Smooth muscle cell (in vitro differentiated cells): Measurements from ENCODE around the gene DLX3. TPM values are rescaled to one million over a fixed set of nuclear protein-coding genes. Genes with fewer than 3 reads are reported as not detected.

ENCODE experiments used
- DNase-seq: peaks from one replicate; lab custom pipeline; 2025; ENCODE audit not compliant: unreplicated experiment; lab: John Stamatoyannopoulos, UW
- H2AFZ ChIP-seq: fragments of 200-600 bp; sonication (generic); 2 replicates; pipeline ENCODE4 v1.6.0; 2016; ENCODE audit warnings: antibody characterized with exemption, low read depth, mild to moderate bottlenecking
- H3F3A ChIP-seq: fragments of 200-600 bp; sonication (generic); 2 replicates; pipeline ENCODE4 v1.6.0; 2017; ENCODE audit warnings: antibody characterized with exemption, low read depth
- H3K27ac ChIP-seq: fragments of 200-600 bp; sonication (generic); 2 replicates; pipeline ENCODE4 v1.5.1; 2016; ENCODE audit warnings: low read depth, mild to moderate bottlenecking
- H3K27me3 ChIP-seq: fragments of 200-600 bp; sonication (generic); 2 replicates; pipeline ENCODE4 v1.6.1; 2016; ENCODE audit warnings: low read depth, mild to moderate bottlenecking
- H3K36me3 ChIP-seq: fragments of 200-600 bp; sonication (generic); 2 replicates; pipeline ENCODE4 v1.5.1; 2016; ENCODE audit warnings: low read depth
- H3K4me1 ChIP-seq: fragments of 200-600 bp; sonication (generic); 2 replicates; pipeline ENCODE4 v1.5.1; 2016; ENCODE audit warnings: low read depth
- H3K4me2 ChIP-seq: fragments of 200-600 bp; sonication (generic); 2 replicates; pipeline ENCODE4 v1.6.0; 2016; ENCODE audit warnings: mild to moderate bottlenecking
- H3K4me3 ChIP-seq: fragments of 200-600 bp; sonication (generic); 2 replicates; pipeline ENCODE4 v1.5.1; 2016; ENCODE audit warnings: mild to moderate bottlenecking
- H3K79me2 ChIP-seq: fragments of 200-600 bp; sonication (generic); 2 replicates; pipeline ENCODE4 v1.6.0; 2016; ENCODE audit warnings: low read depth, mild to moderate bottlenecking
- H3K9ac ChIP-seq: fragments of 200-600 bp; sonication (generic); 2 replicates; pipeline ENCODE4 v1.6.0; 2016; ENCODE audit warnings: low read depth
- H3K9me3 ChIP-seq: fragments of 200-600 bp; sonication (generic); replicated peaks from 2 replicates; pipeline ENCODE4 v1.5.1; 2016; ENCODE audit warnings: low read depth
- H4K20me1 ChIP-seq: fragments of 200-600 bp; sonication (generic); 2 replicates; pipeline ENCODE4 v1.6.0; 2016; ENCODE audit warnings: low read depth
- WGBS: methylation state at CpG from one replicate; pipeline ENCODE4 v1.1.7; 2016; ENCODE audit warnings: low lambda C conversion rate; 5-methylcytosine and 5-hydroxymethylcytosine counted together
- polyA plus RNA-seq: library from polyadenylated mRNA; unstranded; fragments of >200 nt; fragmentation: Nextera tagmentation; extraction: Ambion mirVana; gene quantifications from 2 replicates; pipeline ENCODE4 v1.2.1, GENCODE V29; 2016
- total RNA-seq: library from RNA; depleted of rRNA; stranded (reverse); fragments of >200 nt; gene quantifications from 2 replicates; pipeline ENCODE4 v1.2.3, GENCODE V29; 2014
- TF ChIP-seq, protein P1 (sequence below): fragments of 200-600 bp; sonication (generic); IDR thresholded peaks from 2 replicates; pipeline ENCODE4 v1.5.1; 2017; ENCODE audit warnings: borderline replicate concordance, mild to moderate bottlenecking, antibody characterized with exemption; ENCODE audit not compliant: insufficient read depth, poor library complexity, severe bottlenecking

The DLX3 gene
- total and polyA plus RNA-seq, 2 experiments from 2014 or later: 1.4 to 9.7 TPM

GRCh38 chr17:50018909-50019308, 23.9 kb upstream of the DLX3 start:
- H3K4me2 ChIP-seq: no peak overlapping the region
- no peak overlapping the region for H3K27ac ChIP-seq
- no peaks in the 10 kb centered on the region for H3K4me1 ChIP-seq
- no peak overlapping the region for H2AFZ ChIP-seq
- no peaks in the 10 kb centered on the region for H4K20me1 ChIP-seq
- H3K9ac ChIP-seq: no peak overlapping the region
- H3F3A ChIP-seq: no peaks in the 10 kb centered on the region
- 87% methylated on average over 1 of the region's 1 CpG for WGBS
- no peak for DNase-seq
- H3K4me3 ChIP-seq: no peak overlapping the region
- TF ChIP-seq, protein P1, sequence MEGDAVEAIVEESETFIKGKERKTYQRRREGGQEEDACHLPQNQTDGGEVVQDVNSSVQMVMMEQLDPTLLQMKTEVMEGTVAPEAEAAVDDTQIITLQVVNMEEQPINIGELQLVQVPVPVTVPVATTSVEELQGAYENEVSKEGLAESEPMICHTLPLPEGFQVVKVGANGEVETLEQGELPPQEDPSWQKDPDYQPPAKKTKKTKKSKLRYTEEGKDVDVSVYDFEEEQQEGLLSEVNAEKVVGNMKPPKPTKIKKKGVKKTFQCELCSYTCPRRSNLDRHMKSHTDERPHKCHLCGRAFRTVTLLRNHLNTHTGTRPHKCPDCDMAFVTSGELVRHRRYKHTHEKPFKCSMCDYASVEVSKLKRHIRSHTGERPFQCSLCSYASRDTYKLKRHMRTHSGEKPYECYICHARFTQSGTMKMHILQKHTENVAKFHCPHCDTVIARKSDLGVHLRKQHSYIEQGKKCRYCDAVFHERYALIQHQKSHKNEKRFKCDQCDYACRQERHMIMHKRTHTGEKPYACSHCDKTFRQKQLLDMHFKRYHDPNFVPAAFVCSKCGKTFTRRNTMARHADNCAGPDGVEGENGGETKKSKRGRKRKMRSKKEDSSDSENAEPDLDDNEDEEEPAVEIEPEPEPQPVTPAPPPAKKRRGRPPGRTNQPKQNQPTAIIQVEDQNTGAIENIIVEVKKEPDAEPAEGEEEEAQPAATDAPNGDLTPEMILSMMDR: no peak
- peaks cover 14% of the 10 kb centered on the region for H3K27me3 ChIP-seq
- H3K36me3 ChIP-seq: no peaks in the 10 kb centered on the region
- H3K9me3 ChIP-seq: no peaks in the 10 kb centered on the region
- no peaks in the 10 kb centered on the region for H3K79me2 ChIP-seq

DNA sequence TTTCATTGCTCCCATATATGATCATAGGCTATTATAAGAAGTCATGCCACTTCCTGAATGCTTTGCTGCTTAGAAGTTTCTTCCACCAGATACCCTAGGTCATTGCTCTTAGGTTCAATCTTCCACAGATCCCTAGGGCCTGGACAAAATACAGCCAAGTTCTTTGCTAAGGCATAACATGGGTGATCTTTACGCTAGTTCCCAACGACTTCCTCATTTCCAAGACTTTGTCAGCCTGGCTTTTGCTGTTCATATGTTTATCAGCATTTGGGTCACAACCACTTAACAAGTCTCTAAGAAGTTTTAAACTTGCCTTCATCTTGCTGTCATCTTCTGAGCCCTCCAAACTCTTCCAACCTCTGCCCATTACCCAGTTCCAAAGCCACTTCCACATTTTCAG, 20.1 kb upstream of the DLX3 start:
- Histone ChIP-seq H3K79me2 (no peaks in the 10 kb centered on the region), H3K4me2 (no peak overlapping the region), H3F3A (no peaks in the 10 kb centered on the region), H3K9me3 (peaks cover 4% of the 10 kb centered on the region), H3K27me3 (peaks cover 8% of the 10 kb centered on the region), H2AFZ (no peak overlapping the region), H3K9ac (no peak overlapping the region), H3K27ac (no peak overlapping the region), H3K4me1 (no peaks in the 10 kb centered on the region), H3K4me3 (no peak overlapping the region), H3K36me3 (no peaks in the 10 kb centered on the region), H4K20me1 (no peaks in the 10 kb centered on the region)
- WGBS: 89% methylated on average over 2 of the region's 2 CpGs
- no peak for DNase-seq
- TF ChIP-seq, protein P1: no peak

- 56% methylated on average over 1 of the region's 1 CpG for WGBS
- Histone ChIP-seq H3K4me3 (no peak overlapping the region), H3K27ac (no peak overlapping the region), H3K9ac (no peak overlapping the region), H3K27me3 (peaks cover 8% of the 10 kb centered on the region), H4K20me1 (no peaks in the 10 kb centered on the region), H3K79me2 (no peaks in the 10 kb centered on the region), H3F3A (no peaks in the 10 kb centered on the region), H2AFZ (no peak overlapping the region), H3K4me2 (no peak overlapping the region), H3K36me3 (no peaks in the 10 kb centered on the region), H3K4me1 (no peaks in the 10 kb centered on the region), H3K9me3 (peaks cover 4% of the 10 kb centered on the region)
- TF ChIP-seq, protein P1: no peak
- no peak for DNase-seq
These were observed 19.6 kb upstream of the DLX3 start for GRCh38 chr17:50014471-50015088.

- no peaks in the 10 kb centered on the region for H3K36me3 ChIP-seq
- no peak for DNase-seq
- H3K27ac ChIP-seq: no peak overlapping the region
- H3F3A ChIP-seq: no peaks in the 10 kb centered on the region
- H3K4me2 ChIP-seq: no peak overlapping the region
- no peaks in the 10 kb centered on the region for H3K4me1 ChIP-seq
- peaks cover 4% of the 10 kb centered on the region for H3K9me3 ChIP-seq
- no peaks in the 10 kb centered on the region for H4K20me1 ChIP-seq
- no peak overlapping the region for H2AFZ ChIP-seq
- no peak overlapping the region for H3K4me3 ChIP-seq
- no peaks in the 10 kb centered on the region for H3K79me2 ChIP-seq
- H3K27me3 ChIP-seq: peaks cover 9% of the 10 kb centered on the region
- TF ChIP-seq, protein P1: no peak
- 78% methylated on average over 2 of the region's 2 CpGs for WGBS
- no peak overlapping the region for H3K9ac ChIP-seq
These were observed 18.1 kb upstream of the DLX3 start for GRCh38 chr17:50013079-50013478.
